Mesenchymal stem cell (in vitro differentiated cells and primary cell): ENCODE results near the gene RANBP17.

Experiments used
- DNase-seq: peaks from one replicate; pipeline ENCODE4 v3.0.0-alpha.2; 2013
- H2AFZ ChIP-seq: one replicate; pipeline ENCODE4 v1.6.1; 2013; ENCODE audit warnings: low read depth, mild to moderate bottlenecking, control low read depth, inconsistent platforms, low read length, moderate library complexity
- H2AK5ac ChIP-seq: 2 replicates; pipeline ENCODE4 v1.6.1; 2013; ENCODE audit warnings: low read length, moderate library complexity, mild to moderate bottlenecking, inconsistent platforms; ENCODE audit not compliant: severe bottlenecking
- H2BK120ac ChIP-seq: one replicate; pipeline ENCODE4 v1.6.1; 2013; ENCODE audit warnings: low read depth, mild to moderate bottlenecking, inconsistent platforms, low read length, moderate library complexity
- H2BK12ac ChIP-seq, 2 experiments: one replicate each; pipeline ENCODE4 v1.6.1; 2013; ENCODE audit warnings: inconsistent platforms in 2 of 2, low read length in 2 of 2, mild to moderate bottlenecking in 2 of 2, moderate library complexity in 2 of 2, control low read depth in 1 of 2
- H2BK15ac ChIP-seq: one replicate; pipeline ENCODE4 v1.6.1; 2013; ENCODE audit warnings: mild to moderate bottlenecking, low read depth, inconsistent platforms; ENCODE audit not compliant: poor library complexity, severe bottlenecking
- H2BK5ac ChIP-seq: 2 replicates; pipeline ENCODE4 v1.6.1; 2013; ENCODE audit warnings: low read depth, mild to moderate bottlenecking, low read length, control low read depth, inconsistent platforms; ENCODE audit not compliant: poor library complexity, severe bottlenecking
- H3K14ac ChIP-seq, 2 experiments: one replicate each; pipeline ENCODE4 v1.6.1; 2013; ENCODE audit warnings: inconsistent platforms in 2 of 2, low read length in 2 of 2, control low read depth in 1 of 2, mild to moderate bottlenecking in 1 of 2, moderate library complexity in 1 of 2
- H3K18ac ChIP-seq, 2 experiments: one replicate each; pipeline ENCODE4 v1.6.1; 2013; ENCODE audit warnings: inconsistent platforms in 2 of 2, low read length in 2 of 2, control low read depth in 1 of 2, low read depth in 1 of 2, mild to moderate bottlenecking in 1 of 2
- H3K23ac ChIP-seq, 2 experiments: one replicate each; pipeline ENCODE4 v1.6.1; 2013; ENCODE audit warnings: inconsistent platforms in 2 of 2, low read length in 2 of 2, mild to moderate bottlenecking in 2 of 2, moderate library complexity in 2 of 2, control low read depth in 1 of 2
- H3K27ac ChIP-seq: 2 replicates; pipeline ENCODE4 v1.5.1; 2013; ENCODE audit warnings: mild to moderate bottlenecking, moderate library complexity, low read length, control low read depth, inconsistent platforms; ENCODE audit not compliant: poor library complexity, severe bottlenecking
- H3K27me3 ChIP-seq, 2 experiments: 2 replicates each; pipeline versions ENCODE4 v1.6.1 to v1.7.0; 2013; ENCODE audit warnings: low read length in 2 of 2, mild to moderate bottlenecking in 2 of 2, moderate library complexity in 2 of 2, control low read depth in 1 of 2, inconsistent platforms in 1 of 2; ENCODE audit not compliant: control insufficient read depth in 1 of 2, insufficient read depth in 1 of 2
- H3K36me3 ChIP-seq, 2 experiments: 2 replicates each; pipeline versions ENCODE4 v1.6.1 to v1.7.0; 2013; ENCODE audit warnings: low read length in 2 of 2, control low read depth in 1 of 2, inconsistent platforms in 1 of 2, low read depth in 1 of 2, mild to moderate bottlenecking in 1 of 2; ENCODE audit not compliant: insufficient read depth in 2 of 2, control insufficient read depth in 1 of 2
- H3K4ac ChIP-seq, 2 experiments: one replicate each; pipeline ENCODE4 v1.6.1; 2013; ENCODE audit warnings: inconsistent platforms in 2 of 2, low read length in 2 of 2, mild to moderate bottlenecking in 2 of 2, moderate library complexity in 2 of 2, control low read depth in 1 of 2, low read depth in 1 of 2
- H3K4me1 ChIP-seq: 2 replicates; pipeline ENCODE4 v1.6.1; 2013; ENCODE audit warnings: low read depth, low read length, control low read depth; ENCODE audit not compliant: control insufficient read depth, insufficient read depth
- H3K4me2 ChIP-seq: 2 replicates; pipeline ENCODE4 v1.6.1; 2013; ENCODE audit warnings: low read length, mild to moderate bottlenecking, inconsistent platforms; ENCODE audit not compliant: poor library complexity, severe bottlenecking
- H3K4me3 ChIP-seq, 2 experiments: 2 replicates each; pipeline versions ENCODE4 v1.5.1 to v1.7.0; 2013; ENCODE audit warnings: low read length in 2 of 2, mild to moderate bottlenecking in 2 of 2, control low read depth in 1 of 2, low read depth in 1 of 2; ENCODE audit not compliant: insufficient read depth in 1 of 2
- H3K79me1 ChIP-seq: replicated peaks from 2 replicates; pipeline ENCODE4 v1.6.1; 2013; ENCODE audit warnings: mild to moderate bottlenecking, control low read depth, low read length, inconsistent platforms; ENCODE audit not compliant: poor library complexity, severe bottlenecking
- H3K9ac ChIP-seq: 2 replicates; pipeline ENCODE4 v1.7.0; 2013; ENCODE audit warnings: mild to moderate bottlenecking, low read length, moderate library complexity
- H3K9me3 ChIP-seq: 2 replicates; pipeline ENCODE4 v1.7.0; 2013; ENCODE audit warnings: mild to moderate bottlenecking, low read length; ENCODE audit not compliant: control insufficient read depth
- H4K8ac ChIP-seq: one replicate; pipeline ENCODE4 v1.6.1; 2013; ENCODE audit warnings: inconsistent platforms, mild to moderate bottlenecking, low read length, moderate library complexity
- H4K91ac ChIP-seq: one replicate; pipeline ENCODE4 v1.6.1; 2013; ENCODE audit warnings: mild to moderate bottlenecking, low read length, inconsistent platforms
- WGBS: methylation state at CpG from one replicate; pipeline ENCODE4 v1.1.7; 2013; ENCODE audit warnings: mixed read lengths; 5-methylcytosine and 5-hydroxymethylcytosine counted together

RANBP17 gene

DNA sequence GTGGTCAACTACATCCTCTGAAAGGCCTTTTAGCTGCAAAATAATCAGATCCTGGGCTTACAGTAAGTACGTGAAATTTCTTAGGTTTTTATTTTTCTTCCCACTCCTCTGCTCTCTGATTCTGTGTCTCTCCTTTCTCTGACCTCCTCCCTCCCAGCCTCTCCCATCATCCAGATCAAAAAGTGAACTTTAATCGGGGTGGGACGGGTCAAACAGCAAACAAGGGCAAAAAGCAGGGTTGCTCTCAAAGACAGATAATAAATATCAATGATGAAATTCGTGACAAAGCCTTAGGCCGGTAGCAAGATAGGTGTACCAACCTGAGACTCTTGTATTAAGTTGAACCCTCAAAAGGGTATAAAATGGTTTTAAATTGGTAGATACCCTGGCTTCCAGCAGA lies 76.1 kb downstream of the RANBP17 start:
- Histone ChIP-seq H3K4me2 (no peak overlapping the region), H2BK120ac (no peak overlapping the region), H2AK5ac (no peak overlapping the region), H3K4me1 (no peaks in the 10 kb centered on the region), H2AFZ (no peak overlapping the region), H3K79me1 (peaks cover 1% of the 10 kb centered on the region), H3K23ac (no peak overlapping the region), H4K8ac (no peak overlapping the region), H3K4ac (no peak overlapping the region), H3K36me3 (peaks cover 0 to 4% of the 10 kb centered on the region in 2 experiments), H2BK12ac (no peak overlapping the region), H3K9me3 (peaks cover 7% of the 10 kb centered on the region), H3K14ac (no peak overlapping the region), H3K4me3 (no peak overlapping the region), H3K9ac (no peak overlapping the region), H2BK15ac (no peak overlapping the region), H4K91ac (no peak overlapping the region), H3K27ac (no peak overlapping the region), H3K18ac (no peak overlapping the region), H2BK5ac (no peak overlapping the region), H3K27me3 (no peaks in the 10 kb centered on the region)
- WGBS: 92% methylated on average over 5 of the region's 5 CpGs
- DNase-seq: no peak

GRCh38 chr5:170939178-170939577 lies 77.4 kb downstream of the RANBP17 start:
- H2BK5ac ChIP-seq: no peak overlapping the region
- no peak overlapping the region for H4K91ac ChIP-seq
- no peak overlapping the region for H3K14ac ChIP-seq
- H3K18ac ChIP-seq: no peak overlapping the region
- H3K36me3 ChIP-seq: peaks cover 0 to 4% of the 10 kb centered on the region in 2 experiments
- H3K4ac ChIP-seq: no peak overlapping the region
- no peak overlapping the region for H2AK5ac ChIP-seq
- H3K4me3 ChIP-seq: no peak overlapping the region
- no peak for DNase-seq
- peaks cover 7% of the 10 kb centered on the region for H3K9me3 ChIP-seq
- no peak overlapping the region for H2BK120ac ChIP-seq
- no peaks in the 10 kb centered on the region for H3K4me1 ChIP-seq
- no peak overlapping the region for H2AFZ ChIP-seq
- H3K27me3 ChIP-seq: no peaks in the 10 kb centered on the region
- no peak overlapping the region for H2BK12ac ChIP-seq
- H2BK15ac ChIP-seq: no peak overlapping the region
- WGBS: 91% methylated on average over 7 of the region's 8 CpGs
- no peak overlapping the region for H3K23ac ChIP-seq
- no peak overlapping the region for H3K9ac ChIP-seq
- peaks cover 1% of the 10 kb centered on the region for H3K79me1 ChIP-seq
- H4K8ac ChIP-seq: no peak overlapping the region
- no peak overlapping the region for H3K27ac ChIP-seq
- no peak overlapping the region for H3K4me2 ChIP-seq

DNA sequence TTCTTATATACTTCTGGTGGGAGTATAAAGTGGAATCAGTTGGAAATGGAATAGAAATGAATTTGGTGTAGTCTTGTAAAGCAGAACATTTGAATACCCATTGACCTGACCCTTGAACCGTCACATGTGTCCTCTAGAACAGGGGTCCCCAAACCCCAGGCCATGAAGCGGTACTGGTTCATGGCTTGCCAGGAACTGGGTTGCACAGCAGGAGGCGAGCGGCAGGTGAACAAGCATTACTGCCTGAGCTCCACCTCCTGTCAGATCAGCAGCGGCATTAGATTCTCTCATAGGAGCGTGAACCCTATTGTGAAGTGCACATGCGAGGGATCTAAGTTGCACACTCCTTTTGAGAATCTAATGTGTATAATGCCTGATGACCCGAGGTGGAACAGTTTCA lies 80.0 kb downstream of the RANBP17 start:
- H3K27me3 ChIP-seq: no peaks in the 10 kb centered on the region
- no peak overlapping the region for H2BK5ac ChIP-seq
- H3K36me3 ChIP-seq: peaks cover 0 to 4% of the 10 kb centered on the region in 2 experiments
- H3K9me3 ChIP-seq: peaks cover 7% of the 10 kb centered on the region
- H3K79me1 ChIP-seq: no peaks in the 10 kb centered on the region
- no peak overlapping the region for H4K91ac ChIP-seq
- H2AFZ ChIP-seq: no peak overlapping the region
- no peak overlapping the region for H3K23ac ChIP-seq
- no peaks in the 10 kb centered on the region for H3K4me1 ChIP-seq
- no peak overlapping the region for H3K4ac ChIP-seq
- 99% methylated on average over 8 of the region's 8 CpGs for WGBS
- H2BK12ac ChIP-seq: no peak overlapping the region
- H3K14ac ChIP-seq: no peak overlapping the region
- no peak overlapping the region for H2BK15ac ChIP-seq
- H3K18ac ChIP-seq: no peak overlapping the region
- H3K4me2 ChIP-seq: no peak overlapping the region
- no peak for DNase-seq
- no peak overlapping the region for H4K8ac ChIP-seq
- no peak overlapping the region for H3K27ac ChIP-seq
- H2BK120ac ChIP-seq: no peak overlapping the region
- no peak overlapping the region for H3K9ac ChIP-seq
- H2AK5ac ChIP-seq: no peak overlapping the region
- H3K4me3 ChIP-seq: no peak overlapping the region

GRCh38 chr5:170945275-170945674 lies 83.5 kb downstream of the RANBP17 start:
- H4K8ac ChIP-seq: no peak overlapping the region
- no peak overlapping the region for H3K4ac ChIP-seq
- H3K9me3 ChIP-seq: no peaks in the 10 kb centered on the region
- H3K18ac ChIP-seq: no peak overlapping the region
- H2BK120ac ChIP-seq: no peak overlapping the region
- no peaks in the 10 kb centered on the region for H3K27me3 ChIP-seq
- no peak overlapping the region for H3K4me3 ChIP-seq
- no peak overlapping the region for H2AFZ ChIP-seq
- no peak overlapping the region for H3K14ac ChIP-seq
- WGBS: 86% methylated on average over 1 of the region's 3 CpGs
- no peak overlapping the region for H2BK5ac ChIP-seq
- H3K4me1 ChIP-seq: no peaks in the 10 kb centered on the region
- no peak overlapping the region for H3K27ac ChIP-seq
- no peak overlapping the region for H3K9ac ChIP-seq
- no peak overlapping the region for H2AK5ac ChIP-seq
- H4K91ac ChIP-seq: no peak overlapping the region
- H3K23ac ChIP-seq: no peak overlapping the region
- no peaks in the 10 kb centered on the region for H3K36me3 ChIP-seq
- no peak overlapping the region for H2BK15ac ChIP-seq
- H3K4me2 ChIP-seq: no peak overlapping the region
- H3K79me1 ChIP-seq: no peaks in the 10 kb centered on the region
- H2BK12ac ChIP-seq: no peak overlapping the region
- no peak for DNase-seq
